Upper lobe of left lung (tissue), 6 donors: ENCODE measurements around the gene CEP164. TPM values are rescaled to one million over a fixed set of nuclear protein-coding genes. Genes with fewer than 3 reads are reported as not detected.

Experiments used
- ATAC-seq, 2 donors: fragments of 200-7000 bp; cut with Tn5 transposase; one replicate each; pipeline ENCODE4 v1.9.1; 2022; ENCODE audit warnings: mild to moderate bottlenecking in 2 of 2, moderate library complexity in 2 of 2; ENCODE audit not compliant: low FRiP score in 2 of 2
- DNase-seq, 2 donors: peaks; one replicate each; pipeline ENCODE4 v3.0.0-alpha.2; 2019 to 2020
- H3K27ac ChIP-seq, 4 donors: fragments of 200-600 bp; sonication (generic); one replicate each; pipeline ENCODE4 v1.5.1; 2016 to 2019
- H3K27me3 ChIP-seq, 4 donors: fragments of 200-600 bp; sonication (generic); one replicate each; pipeline ENCODE4 v1.5.1; 2017 to 2019
- H3K36me3 ChIP-seq, 4 donors: fragments of 200-600 bp; sonication (generic); one replicate each; pipeline ENCODE4 v1.5.1; 2016 to 2019
- H3K4me1 ChIP-seq, 4 donors: fragments of 200-600 bp; sonication (generic); one replicate each; pipeline ENCODE4 v1.5.1; 2018 to 2019
- H3K4me3 ChIP-seq, 4 donors: fragments of 200-600 bp; sonication (generic); one replicate each; pipeline ENCODE4 v1.5.1; 2017 to 2019; ENCODE audit warnings: mild to moderate bottlenecking in 2 of 4, moderate library complexity in 1 of 4
- H3K9me3 ChIP-seq, 4 donors: fragments of 200-600 bp; sonication (generic); one replicate each; pipeline ENCODE4 v1.5.1; 2018 to 2019
- EP300 ChIP-seq, 4 donors: sonication (generic); formaldehyde crosslinking; IDR thresholded peaks; one replicate each; pipeline ENCODE4 v1.5.1; 2017; ENCODE audit warnings: antibody characterized with exemption in 4 of 4, control low read depth in 2 of 4
- POLR2A ChIP-seq, 4 donors: fragments of 450-650 bp; IDR thresholded peaks; one replicate each; pipeline ENCODE4 v1.5.1; 2016 to 2017; ENCODE audit warnings: antibody characterized with exemption in 4 of 4, mild to moderate bottlenecking in 2 of 4
- POLR2AphosphoS5 ChIP-seq, 2 donors: sonication (generic); formaldehyde crosslinking; IDR thresholded peaks; one replicate each; pipeline ENCODE4 v1.5.1; 2017; ENCODE audit warnings: antibody characterized with exemption in 2 of 2
- WGBS, 2 donors: methylation state at CpG; one replicate each; pipeline ENCODE4 v1.1.5; 2017 to 2018; 5-methylcytosine and 5-hydroxymethylcytosine counted together
- total RNA-seq, 6 donors: library from RNA; depleted of rRNA in 4 of 6; stranded (reverse); fragments of >200 nt in 4 of 6; gene quantifications; one replicate each; pipeline versions ENCODE4 v1.1.0 to v1.2.1, GENCODE V29; 2016 to 2021
- TF ChIP-seq, protein P1 (sequence below), 6 experiments: fragments of 450-650 bp in 4 of 6; fragments of 200-600 bp in 2 of 6; sonication (generic) in 2 of 6; IDR thresholded peaks; one replicate each; pipeline ENCODE4 v1.5.1; 2016 to 2019; ENCODE audit warnings: antibody characterized with exemption in 6 of 6
- donor health status: DM: no; HTN: no; CAD: no; lungs with moderate emphysema.
- donor health status: DM: no; HTN: yes; CAD: no; lungs with severe emphysema.

CEP164 gene
- total RNA-seq, 6 donors from 2014 or later, result 16.1 to 73.3 (median 27.9) TPM

- Histone ChIP-seq H3K4me1 (peaks cover 8 to 15% (median 9%) of the 10 kb centered on the region in 4 donors), H3K27me3 (no peaks in the 10 kb centered on the region), H3K9me3 (no peaks in the 10 kb centered on the region), H3K27ac (no peak overlapping the region), H3K36me3 (peaks cover 0 to 9% (median 4%) of the 10 kb centered on the region in 4 donors), H3K4me3 (no peak overlapping the region)
- no peak for DNase-seq
- no peak for ATAC-seq
- 50 to 94% methylated on average over 2 of the region's 2 CpGs for WGBS, 2 donors
- no peak for TF ChIP-seq POLR2A (IDR thresholded peaks at IDR 0.05)
- no peak for TF ChIP-seq POLR2AphosphoS5 (IDR thresholded peaks at IDR 0.05)
- no peak for TF ChIP-seq EP300 (IDR thresholded peaks at IDR 0.05)
- TF ChIP-seq, protein P1, sequence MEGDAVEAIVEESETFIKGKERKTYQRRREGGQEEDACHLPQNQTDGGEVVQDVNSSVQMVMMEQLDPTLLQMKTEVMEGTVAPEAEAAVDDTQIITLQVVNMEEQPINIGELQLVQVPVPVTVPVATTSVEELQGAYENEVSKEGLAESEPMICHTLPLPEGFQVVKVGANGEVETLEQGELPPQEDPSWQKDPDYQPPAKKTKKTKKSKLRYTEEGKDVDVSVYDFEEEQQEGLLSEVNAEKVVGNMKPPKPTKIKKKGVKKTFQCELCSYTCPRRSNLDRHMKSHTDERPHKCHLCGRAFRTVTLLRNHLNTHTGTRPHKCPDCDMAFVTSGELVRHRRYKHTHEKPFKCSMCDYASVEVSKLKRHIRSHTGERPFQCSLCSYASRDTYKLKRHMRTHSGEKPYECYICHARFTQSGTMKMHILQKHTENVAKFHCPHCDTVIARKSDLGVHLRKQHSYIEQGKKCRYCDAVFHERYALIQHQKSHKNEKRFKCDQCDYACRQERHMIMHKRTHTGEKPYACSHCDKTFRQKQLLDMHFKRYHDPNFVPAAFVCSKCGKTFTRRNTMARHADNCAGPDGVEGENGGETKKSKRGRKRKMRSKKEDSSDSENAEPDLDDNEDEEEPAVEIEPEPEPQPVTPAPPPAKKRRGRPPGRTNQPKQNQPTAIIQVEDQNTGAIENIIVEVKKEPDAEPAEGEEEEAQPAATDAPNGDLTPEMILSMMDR (IDR thresholded peaks at IDR 0.05), result no peak
Observed at GRCh38 chr11:117332843-117333242, 5.2 kb downstream of the CEP164 start.

GRCh38 chr11:117333917-117334316 is 6.3 kb downstream of the CEP164 start:
- no peak for DNase-seq
- H3K9me3 ChIP-seq, result no peaks in the 10 kb centered on the region
- H3K4me1 ChIP-seq, result peaks cover 3 to 9% (median 5%) of the 10 kb centered on the region in 4 donors
- 88 to 91% methylated on average over 9 of the region's 9 CpGs for WGBS, 2 donors
- H3K27ac ChIP-seq, result no peak overlapping the region
- ATAC-seq, result no peak
- H3K36me3 ChIP-seq, result peaks cover 0 to 18% (median 7%) of the 10 kb centered on the region in 4 donors
- no peak overlapping the region for H3K4me3 ChIP-seq
- no peaks in the 10 kb centered on the region for H3K27me3 ChIP-seq
- TF ChIP-seq EP300 (IDR thresholded peaks at IDR 0.05) (no peak), POLR2AphosphoS5 (IDR thresholded peaks at IDR 0.05) (no peak), POLR2A (IDR thresholded peaks at IDR 0.05) (no peak)
- TF ChIP-seq, protein P1 (IDR thresholded peaks at IDR 0.05), result no peak

GRCh38 chr11:117334896-117335295 is 7.2 kb downstream of the CEP164 start:
- ATAC-seq (no peak), DNase-seq (no peak)
- WGBS, 2 donors, result 86 to 91% methylated on average over 6 of the region's 6 CpGs
- H3K4me3 ChIP-seq, result no peak overlapping the region
- TF ChIP-seq EP300 (IDR thresholded peaks at IDR 0.05), result no peak
- no peak for TF ChIP-seq POLR2A (IDR thresholded peaks at IDR 0.05)
- TF ChIP-seq, protein P1 (IDR thresholded peaks at IDR 0.05), result no peak
- no peak for TF ChIP-seq POLR2AphosphoS5 (IDR thresholded peaks at IDR 0.05)
- H3K27ac ChIP-seq, result no peak overlapping the region
- H3K9me3 ChIP-seq, result no peaks in the 10 kb centered on the region
- H3K36me3 ChIP-seq, result peaks cover 0 to 28% (median 9%) of the 10 kb centered on the region in 4 donors
- no peaks in the 10 kb centered on the region for H3K27me3 ChIP-seq
- H3K4me1 ChIP-seq, result no peaks in the 10 kb centered on the region

DNA sequence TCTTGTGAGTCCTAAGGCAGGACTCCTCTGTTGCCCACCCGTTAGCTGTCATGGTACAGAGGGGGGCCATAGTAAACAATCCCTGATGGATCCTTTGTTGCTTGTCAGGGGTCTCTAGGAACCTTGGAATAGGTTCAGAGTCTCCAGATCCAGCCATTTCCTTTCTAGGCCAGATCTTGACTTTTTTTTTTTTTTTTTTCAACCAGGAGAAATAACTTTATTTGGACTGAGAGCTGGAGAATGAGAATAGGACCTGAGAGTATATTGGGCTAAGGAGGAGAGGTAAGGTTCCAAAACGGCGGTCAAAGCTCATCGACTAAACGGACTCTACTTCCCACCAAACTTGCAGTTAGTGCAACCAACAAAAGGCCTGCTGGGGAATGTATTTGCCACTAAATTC is 7.7 kb downstream of the CEP164 start:
- 91 to 93% methylated on average over 5 of the region's 5 CpGs for WGBS, 2 donors
- TF ChIP-seq, protein P1 (IDR thresholded peaks at IDR 0.05), result no peak
- TF ChIP-seq EP300 (IDR thresholded peaks at IDR 0.05) (no peak), POLR2AphosphoS5 (IDR thresholded peaks at IDR 0.05) (no peak), POLR2A (IDR thresholded peaks at IDR 0.05) (no peak)

DNA sequence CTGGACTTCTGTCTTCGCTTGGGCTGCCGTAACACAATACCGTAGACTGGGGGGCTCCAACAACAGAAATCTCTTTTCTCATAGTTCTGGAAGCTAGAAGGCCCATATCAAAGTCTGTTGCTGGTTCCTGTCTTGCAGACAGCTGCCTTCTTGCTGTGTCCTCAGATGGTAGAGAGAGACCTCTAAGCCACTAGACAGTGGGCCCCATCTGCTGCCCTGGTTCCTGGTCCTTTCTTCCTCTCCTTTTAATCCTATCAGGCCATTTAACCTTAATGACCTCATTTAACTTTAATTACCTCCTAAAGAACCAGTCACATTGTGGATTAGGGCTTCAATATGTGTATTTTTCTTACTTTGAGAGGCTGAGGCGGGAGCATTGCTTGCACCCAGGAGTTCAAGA is 9.4 kb downstream of the CEP164 start:
- ATAC-seq (no peak), DNase-seq (no peak)
- H3K27ac ChIP-seq, result no peak overlapping the region
- TF ChIP-seq, protein P1 (IDR thresholded peaks at IDR 0.05), result no peak
- TF ChIP-seq POLR2AphosphoS5 (IDR thresholded peaks at IDR 0.05) (no peak), EP300 (IDR thresholded peaks at IDR 0.05) (no peak), POLR2A (IDR thresholded peaks at IDR 0.05) (no peak)
- H3K9me3 ChIP-seq, result no peaks in the 10 kb centered on the region
- WGBS, 2 donors, result 95 to 97% methylated on average over 4 of the region's 4 CpGs
- H3K36me3 ChIP-seq, result peaks cover 0 to 48% (median 11%) of the 10 kb centered on the region in 4 donors
- no peak overlapping the region for H3K4me3 ChIP-seq
- H3K27me3 ChIP-seq, result no peaks in the 10 kb centered on the region
- H3K4me1 ChIP-seq, result no peaks in the 10 kb centered on the region

More for the DNA sequence above, 7.7 kb downstream of the CEP164 start:
- peaks cover 0 to 33% (median 11%) of the 10 kb centered on the region in 4 donors for H3K36me3 ChIP-seq
- no peak for DNase-seq
- H3K9me3 ChIP-seq, result no peaks in the 10 kb centered on the region
- no peak overlapping the region for H3K27ac ChIP-seq
- H3K4me3 ChIP-seq, result no peak overlapping the region
- ATAC-seq, result no peak
- H3K4me1 ChIP-seq, result no peaks in the 10 kb centered on the region
- H3K27me3 ChIP-seq, result no peaks in the 10 kb centered on the region
